GM23248 (cell line): ENCODE results near the gene PEAR1. TPM values are rescaled to one million over a fixed set of nuclear protein-coding genes. Genes with fewer than 3 reads are reported as not detected.

Experiments
- DNase-seq: peaks from one replicate; pipeline ENCODE4 v3.0.0-alpha.2; 2015
- H2AFZ ChIP-seq: fragments of 200-600 bp; sonication (generic); 2 replicates; pipeline ENCODE4 v1.6.1; 2016; ENCODE audit warnings: antibody characterized with exemption
- H3F3A ChIP-seq: fragments of 200-600 bp; sonication (generic); 2 replicates; pipeline ENCODE4 v1.6.1; 2016; ENCODE audit warnings: mild to moderate bottlenecking, antibody characterized with exemption, mixed run types; ENCODE audit not compliant: insufficient read depth
- H3K27ac ChIP-seq: fragments of 200-600 bp; sonication (generic); 2 replicates; pipeline ENCODE4 v1.5.1; 2016; ENCODE audit warnings: mild to moderate bottlenecking
- H3K27me3 ChIP-seq: fragments of 200-600 bp; sonication (generic); replicated peaks from 2 replicates; pipeline ENCODE4 v1.6.1; 2016; ENCODE audit warnings: mild to moderate bottlenecking; ENCODE audit not compliant: insufficient read depth
- H3K36me3 ChIP-seq: fragments of 200-600 bp; sonication (generic); 2 replicates; pipeline ENCODE4 v1.6.1; 2016; ENCODE audit warnings: low read depth, mild to moderate bottlenecking
- H3K4me1 ChIP-seq: fragments of 200-600 bp; sonication (generic); 2 replicates; pipeline ENCODE4 v1.6.1; 2016; ENCODE audit warnings: mild to moderate bottlenecking; ENCODE audit not compliant: insufficient read depth
- H3K4me2 ChIP-seq: fragments of 200-600 bp; sonication (generic); one replicate; pipeline ENCODE4 v1.6.1; 2016; ENCODE audit warnings: mild to moderate bottlenecking; ENCODE audit not compliant: unreplicated experiment
- H3K4me3 ChIP-seq: fragments of 200-600 bp; sonication (generic); 2 replicates; pipeline ENCODE4 v1.5.1; 2016; ENCODE audit warnings: mild to moderate bottlenecking
- H3K79me2 ChIP-seq: fragments of 200-600 bp; sonication (generic); 2 replicates; pipeline ENCODE4 v1.6.1; 2016; ENCODE audit warnings: mild to moderate bottlenecking; ENCODE audit not compliant: insufficient read depth
- H3K9ac ChIP-seq: fragments of 200-600 bp; sonication (generic); 2 replicates; pipeline ENCODE4 v1.6.1; 2016; ENCODE audit warnings: mild to moderate bottlenecking
- H3K9me2 ChIP-seq: fragments of 200-600 bp; sonication (generic); 2 replicates; pipeline ENCODE4 v1.6.1; 2016; ENCODE audit warnings: mixed run types, mild to moderate bottlenecking, moderate library complexity; ENCODE audit not compliant: insufficient read depth
- H3K9me3 ChIP-seq: fragments of 200-600 bp; sonication (generic); one replicate; pipeline ENCODE4 v1.6.1; 2017; ENCODE audit warnings: low read depth
- H4K20me1 ChIP-seq: fragments of 200-600 bp; sonication (generic); 2 replicates; pipeline ENCODE4 v1.6.0; 2016; ENCODE audit not compliant: insufficient read depth
- EZH2 ChIP-seq: fragments of 200-600 bp; sonication (generic); IDR thresholded peaks from 2 replicates; pipeline ENCODE4 v1.6.1; 2018; ENCODE audit warnings: antibody characterized with exemption, mild to moderate bottlenecking; ENCODE audit not compliant: insufficient read depth, poor library complexity, severe bottlenecking
- EZH2phosphoT487 ChIP-seq: fragments of 200-600 bp; sonication (generic); IDR thresholded peaks from 2 replicates; pipeline ENCODE4 v1.6.1; 2018; ENCODE audit warnings: antibody characterized with exemption, moderate library complexity, mild to moderate bottlenecking, low read depth; ENCODE audit not compliant: insufficient read depth
- WGBS, 2 experiments: methylation state at CpG; one replicate each; pipeline ENCODE4 v1.1.6; 2015 to 2017; ENCODE audit warnings: low lambda C conversion rate in 2 of 2, low coverage in 1 of 2; ENCODE audit errors: missing lambda C conversion rate in 2 of 2; 5-methylcytosine and 5-hydroxymethylcytosine counted together
- in situ Hi-C: fragments of 300-500 bp; cut with MboI; formaldehyde crosslinking; loops from 2 replicates; pipeline ENCODE4 v1.15.0; 2020
- polyA plus RNA-seq: library from polyadenylated mRNA; unstranded; fragments of >200 nt; fragmentation: Nextera tagmentation; extraction: Ambion mirVana; gene quantifications from 2 replicates; pipeline ENCODE4 v1.2.1, GENCODE V29; 2016
- total RNA-seq: library from RNA; depleted of rRNA; stranded (reverse); fragments of >200 nt; shearing (Covaris generic); gene quantifications from 2 replicates; pipeline ENCODE4 v1.2.3, GENCODE V29; 2014

The PEAR1 gene
- total and polyA plus RNA-seq, 2 experiments from 2014 or later = 1.2 to 2.2 TPM

- no peak for DNase-seq
- Histone ChIP-seq H3K4me3 (no peak overlapping the region), H3K36me3 (no peaks in the 10 kb centered on the region), H3K79me2 (no peaks in the 10 kb centered on the region), H4K20me1 (no peaks in the 10 kb centered on the region), H2AFZ (no peak overlapping the region), H3K27me3 (no peaks in the 10 kb centered on the region; the same call in 1 of the 2 replicates), H3K4me1 (no peaks in the 10 kb centered on the region), H3K9me3 (no peaks in the 10 kb centered on the region), H3F3A (peaks cover 8% of the 10 kb centered on the region; the same call in 1 of the 2 replicates), H3K4me2 (no peak overlapping the region), H3K9me2 (no peaks in the 10 kb centered on the region), H3K9ac (no peak overlapping the region), H3K27ac (no peak overlapping the region)
- 44 to 48% methylated on average over 8 of the region's 8 CpGs for WGBS, 2 experiments
- TF ChIP-seq EZH2phosphoT487 = no peak
- TF ChIP-seq EZH2 = no peak
- in situ Hi-C loops = no loop called here
Measured at GRCh38 chr1:156931974-156932710, 38.6 kb downstream of the PEAR1 start.

GRCh38 chr1:156933136-156933535 is 39.6 kb downstream of the PEAR1 start:
- TF ChIP-seq EZH2phosphoT487 = no peak
- no peak for TF ChIP-seq EZH2
- 0 out of 2 replicates have a peak, but pooled peaks cover 7% of the 10 kb centered on the region for H3F3A ChIP-seq
- H3K9me3 ChIP-seq = no peaks in the 10 kb centered on the region
- H3K4me3 ChIP-seq = no peak overlapping the region
- H4K20me1 ChIP-seq = no peaks in the 10 kb centered on the region
- no peaks in the 10 kb centered on the region for H3K36me3 ChIP-seq
- WGBS, 2 experiments = 74 to 83% methylated on average over 6 of the region's 6 CpGs
- in situ Hi-C loops = no loop called here
- H3K79me2 ChIP-seq = no peaks in the 10 kb centered on the region
- H2AFZ ChIP-seq = no peak overlapping the region
- DNase-seq = no peak
- H3K9me2 ChIP-seq = no peaks in the 10 kb centered on the region
- no peak overlapping the region for H3K27ac ChIP-seq
- no peak overlapping the region for H3K4me2 ChIP-seq
- H3K4me1 ChIP-seq = no peaks in the 10 kb centered on the region
- H3K9ac ChIP-seq = no peak overlapping the region
- no peaks in the 10 kb centered on the region; the same call in 1 of the 2 replicates for H3K27me3 ChIP-seq

GRCh38 chr1:156935505-156936128 is 42.1 kb downstream of the PEAR1 start:
- 83 to 85% methylated on average over 17 of the region's 17 CpGs for WGBS, 2 experiments
- TF ChIP-seq EZH2phosphoT487 = no peak
- no peak for TF ChIP-seq EZH2

GRCh38 chr1:156936191-156936590 is 42.7 kb downstream of the PEAR1 start:
- no peaks in the 10 kb centered on the region for H3K27me3 ChIP-seq
- TF ChIP-seq EZH2 (no peak), EZH2phosphoT487 (no peak)
- no peak overlapping the region for H2AFZ ChIP-seq
- H4K20me1 ChIP-seq = no peaks in the 10 kb centered on the region
- H3K4me2 ChIP-seq = no peak overlapping the region
- no peaks in the 10 kb centered on the region; the same call in 1 of the 2 replicates for H3K36me3 ChIP-seq
- WGBS, 2 experiments = 96 to 99% methylated on average over 5 of the region's 5 CpGs
- H3K9me2 ChIP-seq = no peaks in the 10 kb centered on the region
- H3K79me2 ChIP-seq = no peaks in the 10 kb centered on the region
- H3K27ac ChIP-seq = no peak overlapping the region
- 0 out of 2 replicates have a peak, but pooled peaks cover 7% of the 10 kb centered on the region for H3F3A ChIP-seq
- no peak for DNase-seq
- no peaks in the 10 kb centered on the region for H3K9me3 ChIP-seq
- in situ Hi-C loops = no loop called here
- H3K4me3 ChIP-seq = no peak overlapping the region
- no peak overlapping the region for H3K9ac ChIP-seq
- no peaks in the 10 kb centered on the region for H3K4me1 ChIP-seq

More at GRCh38 chr1:156935505-156936128, 42.1 kb downstream of the PEAR1 start:
- Histone ChIP-seq H3K27me3 (no peaks in the 10 kb centered on the region), H3K4me1 (no peaks in the 10 kb centered on the region), H3K9me2 (no peaks in the 10 kb centered on the region), H3K36me3 (no peaks in the 10 kb centered on the region; the same call in 1 of the 2 replicates), H3K4me2 (no peak overlapping the region), H3K9ac (no peak overlapping the region), H4K20me1 (no peaks in the 10 kb centered on the region), H3K27ac (no peak overlapping the region), H2AFZ (no peak overlapping the region), H3K79me2 (no peaks in the 10 kb centered on the region), H3K9me3 (no peaks in the 10 kb centered on the region), H3F3A (0 out of 2 replicates have a peak, but pooled peaks cover 7% of the 10 kb centered on the region), H3K4me3 (no peak overlapping the region)
- DNase-seq = no peak
- in situ Hi-C loops = no loop called here
